Stomach (tissue), 4 donors: ENCODE measurements around the gene PPP1R1A.

Source experiments
- CTCF ChIP-seq, 7 experiments: fragments of 450-650 bp in 4 of 7; fragments of 200-600 bp in 3 of 7; sonication (generic) in 3 of 7; IDR thresholded peaks; one replicate each; pipeline ENCODE4 v1.5.1; 2016 to 2019; ENCODE audit warnings: antibody characterized with exemption in 7 of 7, control low read depth in 2 of 7, mild to moderate bottlenecking in 1 of 7
- EP300 ChIP-seq: sonication (generic); formaldehyde crosslinking; IDR thresholded peaks from one replicate; pipeline ENCODE4 v1.6.1; 2017; ENCODE audit warnings: antibody characterized with exemption
- POLR2A ChIP-seq, 4 donors: fragments of 450-650 bp; IDR thresholded peaks; one replicate each; pipeline ENCODE4 v1.6.1; 2016; ENCODE audit warnings: antibody characterized with exemption in 4 of 4, control low read depth in 2 of 4, mild to moderate bottlenecking in 1 of 4, moderate library complexity in 1 of 4
- POLR2AphosphoS5 ChIP-seq, 3 donors: sonication (generic); formaldehyde crosslinking; IDR thresholded peaks; one replicate each; pipeline ENCODE4 v1.6.1; 2016; ENCODE audit warnings: antibody characterized with exemption in 3 of 3

GRCh38 chr12:54588110-54588889, at the start of gene PPP1R1A:
- no peak for TF ChIP-seq CTCF (IDR thresholded peaks at IDR 0.05)
- TF ChIP-seq POLR2AphosphoS5 (IDR thresholded peaks at IDR 0.05): no peak
- TF ChIP-seq POLR2A (IDR thresholded peaks at IDR 0.05): no peak
- no peak for TF ChIP-seq EP300
